Measurements from ENCODE around the gene LPAR5.

DNA sequence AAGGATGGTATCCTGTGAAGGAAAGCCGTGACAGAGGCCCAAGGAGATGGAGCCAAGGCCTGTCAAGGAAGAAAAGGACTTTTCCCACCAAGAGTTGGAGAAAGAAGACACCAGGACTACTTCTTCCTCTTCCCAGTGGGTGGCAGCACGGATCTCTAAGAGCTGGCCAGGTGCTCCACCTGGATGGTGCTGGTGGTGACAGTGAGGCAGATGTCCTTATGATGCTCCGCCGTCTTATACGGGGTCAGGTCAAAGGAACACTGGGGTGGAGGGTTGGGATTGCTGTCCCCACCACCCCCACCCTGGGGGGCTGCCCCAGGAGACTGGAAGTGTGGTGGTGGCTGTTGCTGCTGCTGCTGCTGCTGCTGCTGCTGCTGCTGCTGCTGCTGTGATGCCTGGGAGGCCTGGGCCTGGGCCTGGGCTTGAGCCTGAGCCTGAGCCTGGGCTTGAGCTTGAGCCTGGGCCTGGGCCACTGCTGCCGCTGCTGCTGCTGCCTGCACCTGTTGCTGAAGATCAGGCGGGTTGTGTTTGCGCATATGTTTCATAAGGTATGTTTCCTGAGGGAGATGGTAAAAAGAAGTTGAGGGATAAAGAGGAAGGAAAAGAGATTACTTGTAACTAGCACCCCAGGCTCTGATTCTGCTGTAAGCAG is 31.9 kb upstream of the LPAR5 start:
- TF ChIP-seq, protein P1, sequence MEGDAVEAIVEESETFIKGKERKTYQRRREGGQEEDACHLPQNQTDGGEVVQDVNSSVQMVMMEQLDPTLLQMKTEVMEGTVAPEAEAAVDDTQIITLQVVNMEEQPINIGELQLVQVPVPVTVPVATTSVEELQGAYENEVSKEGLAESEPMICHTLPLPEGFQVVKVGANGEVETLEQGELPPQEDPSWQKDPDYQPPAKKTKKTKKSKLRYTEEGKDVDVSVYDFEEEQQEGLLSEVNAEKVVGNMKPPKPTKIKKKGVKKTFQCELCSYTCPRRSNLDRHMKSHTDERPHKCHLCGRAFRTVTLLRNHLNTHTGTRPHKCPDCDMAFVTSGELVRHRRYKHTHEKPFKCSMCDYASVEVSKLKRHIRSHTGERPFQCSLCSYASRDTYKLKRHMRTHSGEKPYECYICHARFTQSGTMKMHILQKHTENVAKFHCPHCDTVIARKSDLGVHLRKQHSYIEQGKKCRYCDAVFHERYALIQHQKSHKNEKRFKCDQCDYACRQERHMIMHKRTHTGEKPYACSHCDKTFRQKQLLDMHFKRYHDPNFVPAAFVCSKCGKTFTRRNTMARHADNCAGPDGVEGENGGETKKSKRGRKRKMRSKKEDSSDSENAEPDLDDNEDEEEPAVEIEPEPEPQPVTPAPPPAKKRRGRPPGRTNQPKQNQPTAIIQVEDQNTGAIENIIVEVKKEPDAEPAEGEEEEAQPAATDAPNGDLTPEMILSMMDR (tag by site-specific recombination; IDR thresholded peaks at IDR 0.05): no peak
- TF ChIP-seq ZNF580 (tag by site-specific recombination; IDR thresholded peaks at IDR 0.05): no peak
- TF ChIP-seq PRDM4 (tag by site-specific recombination; IDR thresholded peaks at IDR 0.05): no peak
- TF ChIP-seq ZNF416 (tag by site-specific recombination; IDR thresholded peaks at IDR 0.05): no peak
- no peak for TF ChIP-seq TRIM28 (IDR thresholded peaks at IDR 0.05; ENCODE audit: borderline replicate concordance, low read length)
- TF ChIP-seq ZNF544 (tag by site-specific recombination; IDR thresholded peaks at IDR 0.05): no peak
- TF ChIP-seq HOXD13 (CRISPR knock-in tag; IDR thresholded peaks at IDR 0.05; ENCODE audit: borderline replicate concordance): no peak
